Natural killer cell (primary cell): Measurements from ENCODE around the gene SERTAD4. TPM values are rescaled to one million over a fixed set of nuclear protein-coding genes. Genes with fewer than 3 reads are reported as not detected.

Source experiments
- ATAC-seq, 3 donors: fragments of 150-1000 bp in 2 of 3; fragments of 200-7000 bp in 1 of 3; cut with Tn5 transposase; 1 replicate in 1 of 3; 2 replicates in 2 of 3; pipeline ENCODE4 v1.10.0; 2021; ENCODE audit warnings: mild to moderate bottlenecking in 2 of 3, moderate library complexity in 2 of 3
- DNase-seq, 2 donors: peaks; one replicate each; pipeline versions ENCODE4 v3.0.0 to v3.0.0-alpha.2; 2013 to 2021; ENCODE audit warnings: mixed read lengths in 1 of 2
- H3K27ac ChIP-seq: one replicate; pipeline ENCODE4 v1.5.1; 2013; ENCODE audit warnings: mild to moderate bottlenecking, low read length
- H3K27me3 ChIP-seq: one replicate; pipeline ENCODE4 v1.6.1; 2013; ENCODE audit warnings: low read length; ENCODE audit not compliant: control insufficient read depth, insufficient read depth
- H3K36me3 ChIP-seq: one replicate; pipeline ENCODE4 v1.6.1; 2013; ENCODE audit warnings: low read length; ENCODE audit not compliant: control insufficient read depth, insufficient read depth
- H3K4me1 ChIP-seq: one replicate; pipeline ENCODE4 v1.6.1; 2013; ENCODE audit warnings: low read length; ENCODE audit not compliant: control insufficient read depth, insufficient read depth
- H3K4me3 ChIP-seq: one replicate; pipeline ENCODE4 v1.5.1; 2013; ENCODE audit warnings: low read length
- H3K9me3 ChIP-seq: one replicate; pipeline ENCODE4 v1.6.1; 2013; ENCODE audit warnings: low read length; ENCODE audit not compliant: control insufficient read depth, insufficient read depth
- H3K27ac Mint-ChIP-seq, 2 donors: one replicate each; pipeline ENCODE4 v1.8.0; 2022; ENCODE audit warnings: mild to moderate bottlenecking in 2 of 2, mixed read lengths in 2 of 2, moderate library complexity in 1 of 2
- H3K27me3 Mint-ChIP-seq, 2 donors: one replicate each; pipeline ENCODE4 v1.8.0; 2022; ENCODE audit warnings: low read depth in 2 of 2, mixed read lengths in 2 of 2
- H3K36me3 Mint-ChIP-seq: one replicate; pipeline ENCODE4 v1.8.0; 2022; ENCODE audit warnings: mixed read lengths
- H3K4me1 Mint-ChIP-seq, 2 donors: one replicate each; pipeline ENCODE4 v1.8.0; 2022; ENCODE audit warnings: mixed read lengths in 2 of 2
- H3K4me3 Mint-ChIP-seq: one replicate; pipeline ENCODE4 v1.8.0; 2022; ENCODE audit warnings: mild to moderate bottlenecking, moderate library complexity, mixed read lengths
- H3K9me3 Mint-ChIP-seq, 2 donors: one replicate each; pipeline ENCODE4 v1.8.0; 2022; ENCODE audit warnings: mixed read lengths in 2 of 2
- WGBS: methylation state at CpG from one replicate; pipeline ENCODE4 v1.1.7; 2013; ENCODE audit warnings: missing lambda C conversion rate; ENCODE audit not compliant: insufficient coverage; 5-methylcytosine and 5-hydroxymethylcytosine counted together
- intact Hi-C: fragments of 100-400 bp; cut with micrococcal nuclease; formaldehyde crosslinking; loops from one replicate; pipeline ENCODE4 v1.14.2; 2022
- total RNA-seq, 4 donors: library from RNA; stranded (reverse); fragments of 120-200 nt in 1 of 4; gene quantifications; one replicate each; pipeline versions ENCODE4 v1.2.3 to v1.2.4, GENCODE V29; 2013 to 2022
- TF ChIP-seq, protein P1 (sequence below): fragments of 200-600 bp; IDR thresholded peaks from one replicate; pipeline ENCODE4 v1.8.0; 2022; ENCODE audit warnings: antibody characterized with exemption

The SERTAD4 gene
- total RNA-seq, 3 donors from 2014 or later (not counting 1 experiment from before 2014, with no cell fraction given) = not detected

DNA sequence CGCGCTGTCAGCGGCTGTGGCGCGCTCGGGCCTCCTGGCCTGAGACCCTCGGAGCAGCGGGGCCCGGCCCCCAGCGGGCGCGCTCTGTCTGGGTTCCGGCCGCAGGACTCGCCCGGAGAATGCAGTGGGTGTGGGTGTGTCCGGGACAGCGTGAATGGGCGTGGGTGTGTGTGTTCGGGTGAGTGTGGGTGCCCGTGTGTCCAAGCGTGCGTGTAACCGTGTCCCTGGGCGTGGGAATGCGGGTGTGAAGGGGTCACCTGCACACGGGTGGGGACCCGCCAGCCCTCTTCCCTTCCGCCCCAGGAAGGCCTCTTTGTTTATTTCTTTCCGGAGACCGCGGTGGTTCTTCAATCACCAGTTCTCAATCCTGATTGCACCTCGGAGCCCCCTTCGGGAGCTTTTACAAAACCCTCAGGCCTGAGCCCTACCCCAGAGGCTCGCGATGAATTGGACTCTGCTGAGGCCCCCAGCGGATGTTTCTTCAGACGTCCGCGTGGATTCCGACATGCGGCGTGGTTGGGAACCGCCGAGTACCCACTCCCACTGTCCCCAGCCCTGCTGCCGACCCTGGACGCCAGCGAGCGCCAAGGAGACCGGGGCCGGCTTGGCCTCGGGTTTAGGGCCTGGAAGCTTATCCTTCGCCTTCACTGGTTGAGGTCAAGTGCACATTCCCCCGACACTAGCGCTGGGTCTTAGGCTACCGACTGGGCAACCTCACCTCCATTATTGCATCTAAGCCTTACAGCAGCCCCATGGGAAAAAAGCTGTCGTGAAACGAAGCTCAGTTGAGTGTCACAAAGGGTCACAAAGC lies 19.3 kb downstream of the SERTAD4 start:
- no peak for DNase-seq
- peak in 2 of 3 donors; percentile 22 to 39 for ATAC-seq
- TF ChIP-seq, protein P1, sequence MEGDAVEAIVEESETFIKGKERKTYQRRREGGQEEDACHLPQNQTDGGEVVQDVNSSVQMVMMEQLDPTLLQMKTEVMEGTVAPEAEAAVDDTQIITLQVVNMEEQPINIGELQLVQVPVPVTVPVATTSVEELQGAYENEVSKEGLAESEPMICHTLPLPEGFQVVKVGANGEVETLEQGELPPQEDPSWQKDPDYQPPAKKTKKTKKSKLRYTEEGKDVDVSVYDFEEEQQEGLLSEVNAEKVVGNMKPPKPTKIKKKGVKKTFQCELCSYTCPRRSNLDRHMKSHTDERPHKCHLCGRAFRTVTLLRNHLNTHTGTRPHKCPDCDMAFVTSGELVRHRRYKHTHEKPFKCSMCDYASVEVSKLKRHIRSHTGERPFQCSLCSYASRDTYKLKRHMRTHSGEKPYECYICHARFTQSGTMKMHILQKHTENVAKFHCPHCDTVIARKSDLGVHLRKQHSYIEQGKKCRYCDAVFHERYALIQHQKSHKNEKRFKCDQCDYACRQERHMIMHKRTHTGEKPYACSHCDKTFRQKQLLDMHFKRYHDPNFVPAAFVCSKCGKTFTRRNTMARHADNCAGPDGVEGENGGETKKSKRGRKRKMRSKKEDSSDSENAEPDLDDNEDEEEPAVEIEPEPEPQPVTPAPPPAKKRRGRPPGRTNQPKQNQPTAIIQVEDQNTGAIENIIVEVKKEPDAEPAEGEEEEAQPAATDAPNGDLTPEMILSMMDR = no peak
- WGBS = 10% methylated on average over 58 of the region's 58 CpGs
- peak overlapping the region; percentile 47 for H3K4me3 Mint-ChIP-seq
- no peaks in the 10 kb centered on the region for H3K9me3 Mint-ChIP-seq
- H3K4me1 Mint-ChIP-seq = peaks cover 8 to 16% of the 10 kb centered on the region in 2 donors
- H3K27ac Mint-ChIP-seq = no peak overlapping the region
- Histone ChIP-seq H3K9me3 (no peaks in the 10 kb centered on the region), H3K36me3 (no peaks in the 10 kb centered on the region), H3K4me3 (peak overlapping the region; percentile 13), H3K27ac (no peak overlapping the region), H3K27me3 (peaks cover 40% of the 10 kb centered on the region), H3K4me1 (peaks cover 25% of the 10 kb centered on the region)
- H3K36me3 Mint-ChIP-seq = no peaks in the 10 kb centered on the region
- intact Hi-C loops = no loop called here
- H3K27me3 Mint-ChIP-seq = peaks cover 33 to 40% of the 10 kb centered on the region in 2 donors

DNA sequence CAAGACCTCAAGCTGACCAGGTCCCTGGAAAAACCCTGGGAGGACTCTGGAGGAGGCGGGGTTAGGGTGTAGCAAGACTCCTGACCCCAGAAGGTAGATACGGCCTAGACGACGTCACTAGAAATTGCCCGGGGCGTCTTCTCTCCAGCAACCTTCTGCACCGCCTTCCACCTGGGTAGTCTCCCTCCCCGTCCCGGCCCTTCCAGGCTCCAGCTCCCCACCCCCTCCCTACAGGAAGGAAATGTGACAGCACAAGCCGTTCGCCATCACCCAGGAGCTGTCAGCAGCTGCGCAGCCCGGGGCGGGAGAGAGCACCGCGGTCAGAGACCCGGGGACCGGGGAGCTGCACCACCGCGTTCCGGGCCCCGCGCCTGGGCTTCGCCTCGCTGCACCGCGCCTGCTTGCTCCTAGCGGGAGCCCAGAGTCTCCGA lies 20.0 kb downstream of the SERTAD4 start:
- H3K4me3 Mint-ChIP-seq = no peak overlapping the region
- DNase-seq (no peak), ATAC-seq (no peak)
- H3K9me3 Mint-ChIP-seq = no peaks in the 10 kb centered on the region
- no peak overlapping the region for H3K4me3 ChIP-seq
- TF ChIP-seq, protein P1 = no peak
- H3K36me3 Mint-ChIP-seq = no peaks in the 10 kb centered on the region
- no peaks in the 10 kb centered on the region for H3K36me3 ChIP-seq
- no peaks in the 10 kb centered on the region for H3K9me3 ChIP-seq
- H3K4me1 ChIP-seq = peaks cover 25% of the 10 kb centered on the region
- intact Hi-C loops = no loop called here
- WGBS = 5% methylated on average over 29 of the region's 29 CpGs
- H3K4me1 Mint-ChIP-seq = peaks cover 8 to 16% of the 10 kb centered on the region in 2 donors
- H3K27ac ChIP-seq = no peak overlapping the region
- no peak overlapping the region for H3K27ac Mint-ChIP-seq
- peaks cover 33 to 35% of the 10 kb centered on the region in 2 donors for H3K27me3 Mint-ChIP-seq
- H3K27me3 ChIP-seq = peaks cover 35% of the 10 kb centered on the region

DNA sequence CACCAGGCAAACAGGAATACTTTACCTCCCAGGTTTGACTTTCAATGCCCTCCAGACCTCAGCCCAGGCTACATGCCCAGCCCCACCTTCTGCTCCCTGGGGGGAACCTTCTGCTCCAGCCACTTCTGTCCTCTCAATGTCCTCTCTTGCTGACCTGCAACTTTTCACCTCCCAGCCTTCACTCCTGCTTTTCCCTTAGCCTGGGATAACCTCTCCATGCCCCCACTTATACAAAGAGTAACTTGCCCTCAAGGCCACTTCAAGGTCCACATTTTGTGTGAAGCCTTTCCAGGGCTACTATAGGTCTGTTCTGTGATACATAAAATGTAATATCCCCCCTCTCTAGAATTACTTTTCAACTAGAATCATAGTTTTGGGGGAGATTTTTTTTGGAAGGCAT lies 21.7 kb downstream of the SERTAD4 start:
- Mint-ChIP-seq H3K4me3 (no peak overlapping the region), H3K27ac (no peak overlapping the region), H3K4me1 (peaks cover 8 to 16% of the 10 kb centered on the region in 2 donors), H3K9me3 (no peaks in the 10 kb centered on the region), H3K36me3 (no peaks in the 10 kb centered on the region), H3K27me3 (peaks cover 31 to 35% of the 10 kb centered on the region in 2 donors)
- H3K4me3 ChIP-seq = no peak overlapping the region
- TF ChIP-seq, protein P1 = no peak
- ATAC-seq (no peak), DNase-seq (no peak)
- H3K27ac ChIP-seq = no peak overlapping the region
- intact Hi-C loops = no loop called here
- peaks cover 31% of the 10 kb centered on the region for H3K27me3 ChIP-seq
- no peaks in the 10 kb centered on the region for H3K9me3 ChIP-seq
- peaks cover 25% of the 10 kb centered on the region for H3K4me1 ChIP-seq
- H3K36me3 ChIP-seq = no peaks in the 10 kb centered on the region
